ENCODE results near the gene CGREF1.

DNA sequence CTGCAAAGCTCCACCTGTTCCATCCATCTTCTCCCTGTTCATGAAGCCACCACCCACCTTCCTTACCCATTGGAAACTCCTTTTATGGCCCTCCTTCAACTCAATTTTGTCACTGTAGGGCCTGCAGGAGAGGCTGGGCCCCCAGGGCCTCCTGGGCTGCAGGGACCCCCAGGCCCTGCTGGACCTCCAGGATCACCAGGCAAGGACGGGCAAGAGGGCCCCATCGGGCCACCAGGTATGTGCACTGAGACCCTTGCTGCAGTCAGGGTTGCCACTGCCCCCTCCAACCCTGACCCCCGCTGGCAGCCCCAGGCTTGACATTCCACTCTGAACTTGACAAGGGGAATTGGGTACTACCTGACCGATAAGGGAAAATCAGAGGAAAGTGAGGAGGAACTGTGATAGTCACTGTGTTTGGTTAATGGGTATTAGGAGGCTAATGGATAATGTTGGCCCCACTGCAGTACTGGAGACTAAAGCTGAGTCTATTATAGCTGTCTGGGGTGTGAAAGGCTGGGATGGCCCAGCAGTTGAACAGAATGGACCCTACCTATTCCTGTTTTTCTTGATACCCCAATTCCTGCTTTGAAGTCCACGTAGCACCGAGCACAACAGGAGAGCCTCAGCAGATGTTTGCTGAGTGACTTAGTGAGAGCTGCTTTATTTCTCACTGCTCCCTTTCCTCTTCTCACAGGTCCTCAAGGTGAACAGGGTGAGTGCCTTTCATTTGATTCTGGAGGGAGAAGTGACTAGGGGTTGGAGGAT, 34.4 kb downstream of the CGREF1 start:
- TF ChIP-seq EZH2 (IDR thresholded peaks at IDR 0.05; ENCODE audit: borderline replicate concordance, insufficient read depth, low read length, poor library complexity, severe bottlenecking) (no peak), EP300 (conservative IDR thresholded peaks at IDR 0.05; ENCODE audit: poor library complexity, severe bottlenecking) (no peak), RAD21 (conservative IDR thresholded peaks at IDR 0.05) (no peak), MXI1 (conservative IDR thresholded peaks at IDR 0.05; ENCODE audit: poor library complexity, severe bottlenecking) (no peak), POLR2AphosphoS5 (IDR thresholded peaks at IDR 0.05) (no peak)
- TF ChIP-seq, protein P1, sequence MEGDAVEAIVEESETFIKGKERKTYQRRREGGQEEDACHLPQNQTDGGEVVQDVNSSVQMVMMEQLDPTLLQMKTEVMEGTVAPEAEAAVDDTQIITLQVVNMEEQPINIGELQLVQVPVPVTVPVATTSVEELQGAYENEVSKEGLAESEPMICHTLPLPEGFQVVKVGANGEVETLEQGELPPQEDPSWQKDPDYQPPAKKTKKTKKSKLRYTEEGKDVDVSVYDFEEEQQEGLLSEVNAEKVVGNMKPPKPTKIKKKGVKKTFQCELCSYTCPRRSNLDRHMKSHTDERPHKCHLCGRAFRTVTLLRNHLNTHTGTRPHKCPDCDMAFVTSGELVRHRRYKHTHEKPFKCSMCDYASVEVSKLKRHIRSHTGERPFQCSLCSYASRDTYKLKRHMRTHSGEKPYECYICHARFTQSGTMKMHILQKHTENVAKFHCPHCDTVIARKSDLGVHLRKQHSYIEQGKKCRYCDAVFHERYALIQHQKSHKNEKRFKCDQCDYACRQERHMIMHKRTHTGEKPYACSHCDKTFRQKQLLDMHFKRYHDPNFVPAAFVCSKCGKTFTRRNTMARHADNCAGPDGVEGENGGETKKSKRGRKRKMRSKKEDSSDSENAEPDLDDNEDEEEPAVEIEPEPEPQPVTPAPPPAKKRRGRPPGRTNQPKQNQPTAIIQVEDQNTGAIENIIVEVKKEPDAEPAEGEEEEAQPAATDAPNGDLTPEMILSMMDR (IDR thresholded peaks at IDR 0.05; ENCODE audit: poor library complexity, severe bottlenecking): no peak
